Small intestine (tissue), 7 donors: Measurements from ENCODE around the gene VTI1A. TPM values are rescaled to one million over a fixed set of nuclear protein-coding genes. Genes with fewer than 3 reads are reported as not detected.

ENCODE experiments used
- DNase-seq, 2 donors: peaks; one replicate each; pipeline versions ENCODE4 v3.0.0 to v3.0.0-alpha.2; 2013
- FAIRE-seq: peaks from 2 replicates; lab custom pipeline; 2012; peaks lifted over from hg19 to GRCh38; lab: Jason Lieb, UNC
- H3K27ac ChIP-seq, 3 donors: one replicate each; pipeline ENCODE4 v1.5.1; 2013; ENCODE audit warnings: low read length in 2 of 3, mild to moderate bottlenecking in 2 of 3, control low read depth in 1 of 3, inconsistent platforms in 1 of 3, low read depth in 1 of 3, moderate library complexity in 1 of 3
- H3K27me3 ChIP-seq, 3 donors: one replicate each; pipeline ENCODE4 v1.6.1; 2013; ENCODE audit warnings: low read length in 3 of 3, inconsistent platforms in 1 of 3; ENCODE audit not compliant: control insufficient read depth in 3 of 3, insufficient read depth in 3 of 3
- H3K36me3 ChIP-seq, 3 donors: one replicate each; pipeline ENCODE4 v1.6.1; 2013; ENCODE audit warnings: low read length in 3 of 3, inconsistent platforms in 1 of 3, low read depth in 1 of 3, mild to moderate bottlenecking in 1 of 3, moderate library complexity in 1 of 3; ENCODE audit not compliant: control insufficient read depth in 3 of 3, insufficient read depth in 2 of 3
- H3K4me1 ChIP-seq, 3 donors: one replicate each; pipeline ENCODE4 v1.6.1; 2013; ENCODE audit warnings: low read length in 2 of 3, inconsistent platforms in 1 of 3, low read depth in 1 of 3, mild to moderate bottlenecking in 1 of 3, moderate library complexity in 1 of 3; ENCODE audit not compliant: control insufficient read depth in 3 of 3, insufficient read depth in 2 of 3
- H3K4me3 ChIP-seq, 3 donors: one replicate each; pipeline ENCODE4 v1.5.1; 2013; ENCODE audit warnings: low read length in 3 of 3, control low read depth in 1 of 3, inconsistent platforms in 1 of 3, low read depth in 1 of 3, mild to moderate bottlenecking in 1 of 3, moderate library complexity in 1 of 3
- H3K9me3 ChIP-seq, 2 donors: one replicate each; pipeline ENCODE4 v1.6.1; 2013; ENCODE audit warnings: low read depth in 1 of 2, low read length in 1 of 2; ENCODE audit not compliant: control insufficient read depth in 2 of 2, insufficient read depth in 1 of 2
- WGBS, 3 donors: extraction: QIAGEN DNeasy Blood & Tissue Kit; methylation state at CpG; one replicate each; pipeline ENCODE4 v1.1.7; 2013; 5-methylcytosine and 5-hydroxymethylcytosine counted together
- polyA plus RNA-seq, 4 donors: library from polyadenylated mRNA; stranded (reverse) in 3 of 4; unstranded in 1 of 4; fragments of 200-250 nt in 3 of 4; fragments of 120-200 nt in 1 of 4; gene quantifications; one replicate each; pipeline versions ENCODE4 v1.2.1 to v1.2.3, GENCODE V29; 2013
- donor health status: healthy with polysubstance abuse.
- donor health status: control.
- donor health status: control.
- donor health status: Bipolar disorder and iron deficiency.
- donor health status: healthy.

VTI1A gene
- polyA plus RNA-seq, 4 donors, result 13.8 to 16.8 (median 16.0) TPM

- 46 to 61% (median 56%) methylated on average over 3 of the region's 3 CpGs for WGBS, 3 donors
- Histone ChIP-seq H3K4me1 (peaks cover 0 to 2% (median 0%) of the 10 kb centered on the region in 3 donors), H3K27me3 (no peaks in the 10 kb centered on the region), H3K9me3 (no peaks in the 10 kb centered on the region), H3K36me3 (peaks cover 0 to under 1% (median 0%) of the 10 kb centered on the region in 3 donors), H3K27ac (no peak overlapping the region), H3K4me3 (no peak overlapping the region)
- DNase-seq, result peak; percentile 10 to 24
- peak; percentile 5 for FAIRE-seq
Observed at GRCh38 chr10:112475575-112476218, 28.7 kb downstream of the VTI1A start.

- 85 to 94% (median 88%) methylated on average over 3 of the region's 3 CpGs for whole genome bisulfite sequencing, 3 donors
- Histone ChIP-seq H3K27ac (no peak overlapping the region), H3K4me1 (no peaks in the 10 kb centered on the region), H3K4me3 (no peak overlapping the region), H3K27me3 (no peaks in the 10 kb centered on the region), H3K9me3 (no peaks in the 10 kb centered on the region), H3K36me3 (no peaks in the 10 kb centered on the region)
- FAIRE-seq, result no peak
- DNase-seq, result no peak
Observed at GRCh38 chr10:112481602-112482001, 34.6 kb downstream of the VTI1A start.

- WGBS, 3 donors, result 71 to 97% (median 72%) methylated on average over 2 of the region's 2 CpGs
Observed at GRCh38 chr10:112484399-112484798, 37.4 kb downstream of the VTI1A start.

GRCh38 chr10:112487964-112488363 lies 40.9 kb downstream of the VTI1A start:
- H3K4me3 ChIP-seq, result no peak overlapping the region
- no peaks in the 10 kb centered on the region for H3K27me3 ChIP-seq
- H3K36me3 ChIP-seq, result peaks cover 0 to 3% (median 0%) of the 10 kb centered on the region in 3 donors
- H3K27ac ChIP-seq, result no peak overlapping the region
- no peaks in the 10 kb centered on the region for H3K9me3 ChIP-seq
- no peak for DNase-seq
- peaks cover 0 to 3% (median 0%) of the 10 kb centered on the region in 3 donors for H3K4me1 ChIP-seq
- FAIRE-seq, result no peak

More at GRCh38 chr10:112484399-112484798, 37.4 kb downstream of the VTI1A start:
- Histone ChIP-seq H3K4me3 (no peak overlapping the region), H3K36me3 (peaks cover 0 to 3% (median 0%) of the 10 kb centered on the region in 3 donors), H3K27ac (no peak overlapping the region), H3K4me1 (no peaks in the 10 kb centered on the region), H3K27me3 (no peaks in the 10 kb centered on the region), H3K9me3 (no peaks in the 10 kb centered on the region)
- FAIRE-seq, result peak; percentile 51
- DNase-seq, result no peak

GRCh38 chr10:112490545-112490944 lies 43.5 kb downstream of the VTI1A start:
- DNase-seq, result no peak
- Histone ChIP-seq H3K36me3 (peaks cover 0 to 3% (median 0%) of the 10 kb centered on the region in 3 donors), H3K27me3 (no peaks in the 10 kb centered on the region), H3K27ac (no peak overlapping the region), H3K4me3 (no peak overlapping the region), H3K4me1 (peaks cover 0 to 3% (median 0%) of the 10 kb centered on the region in 3 donors), H3K9me3 (no peaks in the 10 kb centered on the region)
- WGBS, 3 donors, result 16 to 49% (median 47%) methylated on average over 2 of the region's 2 CpGs
- no peak for FAIRE-seq

GRCh38 chr10:112491144-112491543 lies 44.1 kb downstream of the VTI1A start:
- H3K36me3 ChIP-seq, result peaks cover 0 to 3% (median 0%) of the 10 kb centered on the region in 3 donors
- DNase-seq (peak in 1 of 2 donors; percentile 70), FAIRE-seq (peak; percentile 26)
- no peak overlapping the region for H3K27ac ChIP-seq
- H3K4me3 ChIP-seq, result no peak overlapping the region
- H3K9me3 ChIP-seq, result no peaks in the 10 kb centered on the region
- H3K4me1 ChIP-seq, result peaks cover 0 to 3% (median 0%) of the 10 kb centered on the region in 3 donors
- H3K27me3 ChIP-seq, result no peaks in the 10 kb centered on the region

GRCh38 chr10:112492736-112493135 lies 45.7 kb downstream of the VTI1A start:
- Histone ChIP-seq H3K9me3 (no peaks in the 10 kb centered on the region), H3K27me3 (no peaks in the 10 kb centered on the region), H3K4me1 (peaks cover 0 to 3% (median 0%) of the 10 kb centered on the region in 3 donors), H3K4me3 (no peak overlapping the region), H3K36me3 (no peaks in the 10 kb centered on the region), H3K27ac (no peak overlapping the region)
- DNase-seq (no peak), FAIRE-seq (no peak)
- 94 to 99% (median 96%) methylated on average over 6 of the region's 6 CpGs for WGBS, 3 donors

- H3K9me3 ChIP-seq, result no peaks in the 10 kb centered on the region
- peak; percentile 19 for FAIRE-seq
- 84 to 91% (median 90%) methylated on average over 3 of the region's 3 CpGs for WGBS, 3 donors
Observed at GRCh38 chr10:112497347-112497950, 50.4 kb downstream of the VTI1A start.

More at GRCh38 chr10:112497347-112497950, 50.4 kb downstream of the VTI1A start:
- Histone ChIP-seq H3K27ac (no peak overlapping the region), H3K4me1 (no peaks in the 10 kb centered on the region), H3K36me3 (peaks cover 0 to 2% (median 0%) of the 10 kb centered on the region in 3 donors), H3K4me3 (no peak overlapping the region), H3K27me3 (no peaks in the 10 kb centered on the region)
- no peak for DNase-seq
